SK-MEL-5 (cell line): Measurements from ENCODE around the gene ABL1. TPM values are rescaled to one million over a fixed set of nuclear protein-coding genes. Genes with fewer than 3 reads are reported as not detected.

Source experiments
- DNase-seq: peaks from one replicate; pipeline ENCODE4 v3.0.0-alpha.2; 2016; ENCODE audit warnings: low read depth, low spot score
- in situ Hi-C: cut with HindIII; loops from 2 replicates; pipeline ENCODE4 v1.10.0; 2016; ENCODE audit warnings: low sequenced_read_pairs, high pct_unique_total_duplicates, low pct_unique_long_range_greater_than_20kb
- total RNA-seq: library from RNA; depleted of rRNA; stranded (reverse); fragments of >200 nt; shearing (Covaris generic); gene quantifications from 2 replicates; pipeline ENCODE4 v1.2.3, GENCODE V29; 2014

Gene ABL1
- total RNA-seq, 1 experiment from 2014 or later = 20.3 TPM

- in situ Hi-C loops = no loop called here
- no peak for DNase-seq
These were observed 57.6 kb downstream of the ABL1 start for GRCh38 chr9:130892477-130893304.

GRCh38 chr9:130893341-130894101 is 58.5 kb downstream of the ABL1 start:
- DNase-seq = no peak
- in situ Hi-C loops = no loop called here

- DNase-seq = no peak
- in situ Hi-C loops = no loop called here
These were observed 59.5 kb downstream of the ABL1 start for GRCh38 chr9:130894546-130894945.

- in situ Hi-C loops = no loop called here
These were observed 60.0 kb downstream of the ABL1 start for GRCh38 chr9:130895038-130895437.

GRCh38 chr9:130895481-130896232 is 60.6 kb downstream of the ABL1 start:
- DNase-seq = no peak
- in situ Hi-C loops = no loop called here

More at GRCh38 chr9:130895038-130895437, 60.0 kb downstream of the ABL1 start:
- no peak for DNase-seq

- DNase-seq = no peak
- in situ Hi-C loops = no loop called here
These were observed 61.4 kb downstream of the ABL1 start, which contains the start of gene QRFP for GRCh38 chr9:130896233-130897014. TSS of gene QRFP (minus strand) at chr9:130896812. CDS start at chr9:130893838, 2,974 bp downstream.

GRCh38 chr9:130897105-130897751 is 62.2 kb downstream of the ABL1 start:
- no peak for DNase-seq
- in situ Hi-C loops = no loop called here

- in situ Hi-C loops = no loop called here
- no peak for DNase-seq
These were observed 62.9 kb downstream of the ABL1 start for GRCh38 chr9:130897848-130898551.

GRCh38 chr9:130898552-130898852 is 63.4 kb downstream of the ABL1 start:
- in situ Hi-C loops = no loop called here
- no peak for DNase-seq

GRCh38 chr9:130899051-130899748 is 64.1 kb downstream of the ABL1 start:
- in situ Hi-C loops = no loop called here
- DNase-seq = no peak

- in situ Hi-C loops = no loop called here
- DNase-seq = no peak
These were observed 65.8 kb downstream of the ABL1 start for GRCh38 chr9:130900701-130901497.

- DNase-seq = no peak
- in situ Hi-C loops = no loop called here
These were observed 66.6 kb downstream of the ABL1 start for GRCh38 chr9:130901498-130902203.

GRCh38 chr9:130902204-130903185 is 67.4 kb downstream of the ABL1 start:
- in situ Hi-C loops = no loop called here
- DNase-seq = no peak
